ENCODE measurements around the gene MINAR1. TPM values are rescaled to one million over a fixed set of nuclear protein-coding genes. Genes with fewer than 3 reads are reported as not detected.
A peak's percentile ranks its signal among the peaks of the same experiment; 100 is the strongest.

Gene MINAR1
- total RNA-seq, 1 experiment from 2014 or later = 2.5 TPM

- no peak for DNase-seq (ENCODE audit: low read depth)
Observed at GRCh38 chr15:79432345-79433275, 474 bp downstream of the MINAR1 start.

- DNase-seq (ENCODE audit: low read depth) = no peak
Observed at GRCh38 chr15:79433276-79433990, 1.3 kb downstream of the MINAR1 start.

GRCh38 chr15:79434361-79434760 is 2.2 kb downstream of the MINAR1 start:
- DNase-seq (ENCODE audit: low read depth) = no peak

- no peak for DNase-seq (ENCODE audit: low read depth)
Observed at GRCh38 chr15:79436037-79436780, 4.1 kb downstream of the MINAR1 start.

- DNase-seq (ENCODE audit: low read depth) = no peak
Observed at GRCh38 chr15:79437275-79438000, 5.3 kb downstream of the MINAR1 start.

GRCh38 chr15:79439236-79439635 is 7.1 kb downstream of the MINAR1 start:
- DNase-seq (ENCODE audit: low read depth) = no peak

GRCh38 chr15:79440355-79440908 is 8.3 kb downstream of the MINAR1 start:
- DNase-seq (ENCODE audit: low read depth) = no peak

DNA sequence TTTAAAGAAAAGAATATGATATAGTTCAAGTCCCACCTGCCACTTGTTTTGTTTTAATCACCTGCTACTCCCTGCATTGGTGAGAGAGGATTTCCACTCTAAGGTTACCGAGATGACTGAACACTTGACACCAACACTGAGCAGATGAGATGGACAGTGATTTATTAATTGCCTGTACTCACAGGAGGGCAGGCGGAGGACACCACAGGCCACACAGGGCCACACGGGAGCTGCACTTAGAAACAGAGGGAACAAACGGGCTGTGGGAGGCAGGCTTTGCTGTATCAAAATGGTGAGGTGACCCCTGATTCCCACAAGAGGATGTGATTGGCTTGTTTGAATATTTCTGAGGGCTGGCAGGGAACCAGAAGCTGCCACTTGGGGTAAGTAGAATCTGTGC is 10.8 kb downstream of the MINAR1 start:
- DNase-seq (ENCODE audit: low read depth) = no peak

DNA sequence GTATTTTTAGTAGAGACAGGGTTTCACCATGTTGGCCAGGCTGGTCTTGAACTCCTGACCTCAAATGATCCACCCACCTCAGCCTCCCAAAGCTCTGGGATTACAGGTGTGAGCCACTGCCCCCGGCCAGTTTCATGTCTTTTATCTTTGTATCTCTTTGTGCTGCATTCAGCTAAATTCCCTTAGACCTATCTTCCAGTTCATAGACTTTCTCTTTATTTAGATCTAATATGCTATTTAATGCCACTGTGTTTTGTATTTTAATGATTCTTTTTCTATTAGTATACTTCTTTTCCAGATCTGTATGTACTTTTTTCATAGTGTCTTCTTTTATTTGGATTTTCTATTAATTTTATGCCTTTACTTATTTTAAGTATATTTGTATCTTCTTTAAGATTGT is 14.9 kb downstream of the MINAR1 start:
- no peak for DNase-seq (ENCODE audit: low read depth)

DNA sequence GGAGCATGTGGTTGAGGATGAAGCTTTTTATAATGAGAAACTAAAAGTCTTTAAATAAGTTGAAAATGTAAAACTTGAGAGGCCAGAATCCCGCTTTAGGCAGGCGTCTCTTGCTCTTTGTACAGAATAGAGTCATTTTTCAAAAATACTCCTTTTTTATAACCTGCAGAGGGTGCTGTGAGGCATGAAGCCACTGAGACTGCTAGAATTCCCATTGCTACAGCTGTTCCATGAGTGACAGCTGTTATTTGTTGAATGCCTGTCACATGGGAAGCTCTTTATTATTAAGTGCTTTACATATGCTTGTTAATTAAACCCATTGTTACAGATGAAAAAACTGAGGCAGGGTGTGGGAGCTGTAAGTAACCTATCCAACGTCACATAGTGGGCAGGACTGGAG is 18.5 kb downstream of the MINAR1 start:
- no peak for DNase-seq (ENCODE audit: low read depth)

DNA sequence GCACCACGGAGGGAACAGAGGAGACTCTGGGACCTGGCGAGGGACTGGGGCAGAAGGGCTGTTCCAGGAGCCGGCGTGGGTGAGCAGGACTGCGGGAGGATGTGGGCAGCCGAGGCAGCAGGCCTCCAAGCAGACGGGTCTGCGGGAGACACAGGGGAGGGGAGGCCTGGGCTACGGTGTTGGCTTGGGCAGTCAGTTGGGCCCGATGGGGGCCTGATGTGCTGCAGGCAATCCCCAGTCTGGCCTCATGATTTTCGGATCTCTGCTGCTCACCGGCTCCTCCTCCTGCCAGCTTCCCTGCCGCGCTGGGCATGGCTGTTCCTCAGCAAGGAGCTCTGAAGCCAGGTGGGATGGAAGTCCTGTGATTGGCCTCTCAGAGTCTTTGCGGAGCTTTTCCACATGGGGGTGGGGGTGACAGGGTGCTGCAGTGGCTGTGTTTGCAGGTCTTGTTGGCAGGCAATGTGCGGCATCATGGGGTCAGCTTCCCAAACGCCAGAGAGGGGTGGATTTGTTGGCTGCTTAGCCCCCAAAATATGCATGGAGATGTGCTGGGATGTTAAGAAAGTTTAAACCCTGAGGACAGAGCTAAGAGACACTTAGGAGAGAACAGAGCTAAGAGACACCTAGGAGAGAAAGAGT is 19.3 kb downstream of the MINAR1 start:
- no peak for DNase-seq (ENCODE audit: low read depth)

GRCh38 chr15:79452244-79453051 is 20.3 kb downstream of the MINAR1 start:
- DNase-seq (ENCODE audit: low read depth) = no peak

GRCh38 chr15:79453446-79453845 is 21.3 kb downstream of the MINAR1 start:
- DNase-seq (ENCODE audit: low read depth) = no peak

GRCh38 chr15:79454063-79454462 is 21.9 kb downstream of the MINAR1 start:
- no peak for DNase-seq (ENCODE audit: low read depth)

DNA sequence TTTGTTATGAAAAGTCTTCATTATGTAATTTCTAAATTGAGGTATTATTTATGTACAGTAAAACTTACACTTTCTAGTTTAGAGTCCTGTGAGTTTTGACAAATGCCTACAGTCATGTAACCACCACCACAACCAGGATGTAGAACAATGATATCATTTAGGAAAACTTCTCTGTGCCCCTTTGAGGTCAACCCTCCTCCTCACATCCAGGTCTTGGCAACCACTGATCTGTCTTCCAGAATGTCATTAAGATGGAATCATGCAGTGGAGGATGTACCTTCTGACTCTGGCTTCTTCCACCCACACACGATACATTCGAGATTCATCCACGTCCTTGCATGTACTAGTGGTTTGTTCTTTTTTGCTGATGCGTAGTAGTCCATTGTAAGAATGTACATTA is 23.2 kb downstream of the MINAR1 start:
- DNase-seq (ENCODE audit: low read depth) = peak; percentile 7

GRCh38 chr15:79455943-79456342 is 23.8 kb downstream of the MINAR1 start:
- no peak for DNase-seq (ENCODE audit: low read depth)

GRCh38 chr15:79458491-79458890 is 26.4 kb downstream of the MINAR1 start:
- DNase-seq (ENCODE audit: low read depth) = no peak

DNA sequence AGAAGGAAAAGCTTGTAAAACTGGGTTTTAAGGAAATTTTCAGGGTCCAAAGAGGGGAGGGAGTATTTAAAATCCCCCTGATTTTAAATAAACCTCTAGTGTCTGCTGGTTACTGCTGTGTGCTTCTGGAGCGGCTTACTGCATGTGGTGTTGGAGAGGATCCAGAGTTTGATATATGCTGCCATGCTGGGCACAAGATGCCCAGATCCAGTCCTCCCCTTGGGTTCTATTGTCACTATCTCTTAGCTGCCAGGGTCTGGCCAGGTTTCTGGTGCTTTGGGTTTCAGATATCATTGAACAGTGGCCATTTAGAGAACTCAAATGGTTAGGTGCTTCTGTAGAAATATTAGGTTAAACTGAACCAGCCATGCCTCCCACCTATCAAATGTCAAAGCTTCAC is 27.5 kb downstream of the MINAR1 start:
- DNase-seq (ENCODE audit: low read depth) = no peak

DNA sequence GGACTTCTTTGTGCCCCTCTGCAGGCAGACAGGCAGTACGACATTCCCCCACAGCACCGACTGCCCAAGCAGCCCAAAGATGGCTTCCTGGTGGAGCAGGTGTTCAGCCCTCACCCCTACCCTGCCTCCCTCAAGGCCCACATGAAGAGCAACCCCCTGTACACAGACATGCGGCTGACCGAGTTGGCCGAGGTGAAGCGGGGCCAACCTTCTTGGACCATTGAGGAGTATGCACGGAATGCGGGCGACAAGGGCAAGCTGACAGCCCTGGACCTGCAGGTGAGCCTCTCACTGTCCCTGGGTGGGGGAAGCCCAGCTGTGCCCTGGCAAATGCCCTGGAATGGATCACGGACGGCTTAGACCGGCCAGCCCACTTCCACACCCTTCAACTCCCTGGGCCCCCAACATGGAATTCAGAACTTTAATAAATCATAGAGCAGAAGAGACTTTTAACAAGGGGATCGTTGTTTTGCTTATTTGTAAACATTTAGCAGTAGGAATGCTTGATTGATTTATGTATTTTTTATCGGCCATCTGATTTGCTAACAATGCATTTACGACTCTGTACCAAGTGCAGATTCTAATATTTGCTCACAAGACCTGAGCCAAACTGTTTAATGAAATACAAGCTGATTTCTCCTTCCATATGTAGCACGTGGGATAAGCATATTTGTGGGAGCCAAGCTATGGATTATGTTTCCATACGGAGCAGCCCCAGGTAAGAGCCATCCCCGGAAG is 31.1 kb downstream of the MINAR1 start:
- no peak for DNase-seq (ENCODE audit: low read depth)
